ENCODE data around the gene SMYD1. TPM values are rescaled to one million over a fixed set of nuclear protein-coding genes. Genes with fewer than 3 reads are reported as not detected.

The SMYD1 gene
- total RNA-seq, 4 donors from 2014 or later: 2.0 to 37.0 (median 13.2) TPM

DNA sequence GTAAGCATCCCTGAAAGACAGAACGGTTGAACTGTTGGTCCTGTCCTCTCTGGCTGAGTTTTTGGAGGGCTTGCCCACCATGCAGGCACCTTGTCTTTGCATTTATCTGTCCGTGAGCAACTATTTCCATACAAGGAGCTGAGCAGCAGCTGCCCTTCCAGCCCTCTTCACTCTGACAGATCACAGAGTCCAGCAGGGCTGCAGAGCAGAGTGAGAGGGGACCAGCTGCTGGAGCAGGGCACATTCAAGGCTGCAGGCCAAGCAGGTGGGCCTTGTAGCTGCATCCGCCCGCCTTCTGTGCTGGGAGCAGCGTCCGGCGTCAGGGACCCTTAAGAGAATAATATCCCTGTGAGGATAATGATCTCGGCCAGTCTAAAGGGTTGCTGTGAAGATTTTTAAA is 9.5 kb downstream of the SMYD1 start:
- Histone ChIP-seq H3K4me3 (no peak overlapping the region), H3K27me3 (no peaks in the 10 kb centered on the region), H3K4me1 (no peaks in the 10 kb centered on the region), H3K9me3 (peaks cover 0 to 5% (median 0%) of the 10 kb centered on the region in 3 donors), H3K27ac (no peak overlapping the region), H3K36me3 (no peaks in the 10 kb centered on the region)
- 30 to 35% methylated on average over 2 to 3 of the region's 8 CpGs for WGBS, 2 donors (ENCODE audit: low coverage in 1 of 2)
- TF ChIP-seq EP300 (IDR thresholded peaks at IDR 0.05) (no peak), POLR2A (IDR thresholded peaks at IDR 0.05) (no peak), POLR2AphosphoS5 (IDR thresholded peaks at IDR 0.05) (no peak)
- TF ChIP-seq, protein P1, sequence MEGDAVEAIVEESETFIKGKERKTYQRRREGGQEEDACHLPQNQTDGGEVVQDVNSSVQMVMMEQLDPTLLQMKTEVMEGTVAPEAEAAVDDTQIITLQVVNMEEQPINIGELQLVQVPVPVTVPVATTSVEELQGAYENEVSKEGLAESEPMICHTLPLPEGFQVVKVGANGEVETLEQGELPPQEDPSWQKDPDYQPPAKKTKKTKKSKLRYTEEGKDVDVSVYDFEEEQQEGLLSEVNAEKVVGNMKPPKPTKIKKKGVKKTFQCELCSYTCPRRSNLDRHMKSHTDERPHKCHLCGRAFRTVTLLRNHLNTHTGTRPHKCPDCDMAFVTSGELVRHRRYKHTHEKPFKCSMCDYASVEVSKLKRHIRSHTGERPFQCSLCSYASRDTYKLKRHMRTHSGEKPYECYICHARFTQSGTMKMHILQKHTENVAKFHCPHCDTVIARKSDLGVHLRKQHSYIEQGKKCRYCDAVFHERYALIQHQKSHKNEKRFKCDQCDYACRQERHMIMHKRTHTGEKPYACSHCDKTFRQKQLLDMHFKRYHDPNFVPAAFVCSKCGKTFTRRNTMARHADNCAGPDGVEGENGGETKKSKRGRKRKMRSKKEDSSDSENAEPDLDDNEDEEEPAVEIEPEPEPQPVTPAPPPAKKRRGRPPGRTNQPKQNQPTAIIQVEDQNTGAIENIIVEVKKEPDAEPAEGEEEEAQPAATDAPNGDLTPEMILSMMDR (IDR thresholded peaks at IDR 0.05): no peak
- ATAC-seq: no peak

DNA sequence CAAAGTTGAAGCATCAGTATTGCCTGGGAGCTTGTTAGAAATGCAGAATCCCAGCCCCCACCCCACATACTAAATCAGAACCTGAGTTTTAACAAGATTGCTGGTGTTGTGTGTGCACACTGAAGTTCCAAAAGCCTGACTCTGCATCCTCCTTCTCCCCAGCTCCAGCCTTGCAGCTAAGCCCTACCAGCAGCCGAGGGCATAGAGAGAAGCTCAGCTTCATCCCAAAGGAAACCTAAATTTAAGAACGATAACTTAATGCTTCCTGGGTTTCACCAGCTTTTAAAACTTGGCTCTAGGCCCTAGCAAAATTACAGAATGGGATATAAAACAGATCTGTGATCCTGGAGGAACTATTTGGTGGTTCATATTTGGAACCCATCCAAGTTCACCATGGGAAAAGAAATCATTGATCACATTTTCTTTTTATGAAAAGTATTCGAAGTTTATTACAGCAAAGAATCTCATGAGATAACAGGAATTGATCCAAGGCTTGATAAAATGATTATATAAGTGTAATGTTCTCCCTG is 11.1 kb downstream of the SMYD1 start:
- no peaks in the 10 kb centered on the region for H3K36me3 ChIP-seq
- no peaks in the 10 kb centered on the region for H3K27me3 ChIP-seq
- no peaks in the 10 kb centered on the region for H3K4me1 ChIP-seq
- WGBS, 2 donors (ENCODE audit: low coverage in 1 of 2): 32 to 33% methylated on average over 3 of the region's 3 CpGs
- no peak overlapping the region for H3K4me3 ChIP-seq
- ATAC-seq: no peak
- peaks cover 0 to 5% (median 0%) of the 10 kb centered on the region in 3 donors for H3K9me3 ChIP-seq
- TF ChIP-seq, protein P1 (IDR thresholded peaks at IDR 0.05): no peak
- TF ChIP-seq POLR2A (IDR thresholded peaks at IDR 0.05) (no peak), EP300 (IDR thresholded peaks at IDR 0.05) (no peak), POLR2AphosphoS5 (IDR thresholded peaks at IDR 0.05) (no peak)
- no peak overlapping the region for H3K27ac ChIP-seq

DNA sequence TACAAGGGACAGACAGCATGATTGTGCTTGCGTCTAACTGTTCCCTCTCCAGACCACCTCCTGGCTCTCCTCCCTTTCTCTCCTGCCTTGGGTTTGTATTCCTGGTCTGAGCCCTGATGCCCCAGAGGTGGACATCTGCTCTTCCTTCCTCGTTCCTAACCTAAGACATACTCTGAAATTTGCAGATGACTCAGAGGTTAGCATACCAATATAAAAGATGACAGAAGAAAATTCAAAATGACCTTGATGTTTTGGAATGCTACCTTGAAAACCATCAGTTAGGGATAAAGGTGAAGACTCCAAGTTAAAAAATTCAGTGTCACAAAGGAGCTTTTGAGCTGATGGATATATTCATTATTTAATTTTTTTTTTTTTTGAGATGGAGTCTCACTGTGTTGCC is 12.9 kb downstream of the SMYD1 start:
- no peaks in the 10 kb centered on the region for H3K9me3 ChIP-seq
- TF ChIP-seq POLR2A (IDR thresholded peaks at IDR 0.05): no peak
- TF ChIP-seq EP300 (IDR thresholded peaks at IDR 0.05): no peak
- no peak for TF ChIP-seq POLR2AphosphoS5 (IDR thresholded peaks at IDR 0.05)
- TF ChIP-seq, protein P1 (IDR thresholded peaks at IDR 0.05): no peak
- H3K4me3 ChIP-seq: no peak overlapping the region
- no peak overlapping the region for H3K27ac ChIP-seq
- ATAC-seq: no peak
- no peaks in the 10 kb centered on the region for H3K27me3 ChIP-seq
- no peaks in the 10 kb centered on the region for H3K36me3 ChIP-seq
- no peaks in the 10 kb centered on the region for H3K4me1 ChIP-seq
- WGBS, 2 donors (ENCODE audit: low coverage in 1 of 2): 87 to 89% methylated on average over 1 to 2 of the region's 2 CpGs

DNA sequence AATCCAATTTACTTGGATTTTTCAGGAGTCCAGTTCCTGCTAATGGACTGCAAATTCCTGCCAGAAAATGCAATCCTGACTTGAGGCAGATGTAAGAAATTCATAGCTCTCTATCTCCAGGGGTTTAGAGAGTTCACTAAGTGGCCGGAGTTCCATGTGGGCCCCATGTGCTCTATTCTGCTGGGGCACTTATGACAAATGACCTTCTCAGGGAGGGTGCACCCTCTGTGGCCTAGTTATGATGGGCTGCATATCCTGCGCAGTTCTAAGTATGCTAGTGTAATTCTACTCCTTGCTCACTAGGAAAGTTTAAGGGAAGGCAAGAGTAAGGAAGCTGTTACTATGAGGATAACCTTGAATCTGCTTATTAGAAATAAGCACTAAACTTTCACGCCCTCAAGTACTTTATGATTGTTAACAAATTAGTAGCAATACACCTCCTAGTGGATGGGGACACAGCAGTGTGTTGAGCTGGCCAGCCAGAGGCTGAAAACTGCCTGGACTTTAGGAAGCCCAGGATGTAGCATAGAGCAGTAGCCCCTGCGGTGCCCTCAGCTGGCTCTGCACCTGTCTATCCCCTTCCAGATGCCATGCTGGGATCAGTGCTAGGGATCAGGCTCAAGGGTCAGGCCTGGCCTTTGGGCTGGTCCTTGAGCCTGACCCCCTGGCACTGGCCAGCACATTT is 14.4 kb downstream of the SMYD1 start:
- TF ChIP-seq, protein P1 (IDR thresholded peaks at IDR 0.05): no peak
- TF ChIP-seq POLR2A (IDR thresholded peaks at IDR 0.05) (no peak), POLR2AphosphoS5 (IDR thresholded peaks at IDR 0.05) (no peak), EP300 (IDR thresholded peaks at IDR 0.05) (no peak)
- no peak for ATAC-seq

DNA sequence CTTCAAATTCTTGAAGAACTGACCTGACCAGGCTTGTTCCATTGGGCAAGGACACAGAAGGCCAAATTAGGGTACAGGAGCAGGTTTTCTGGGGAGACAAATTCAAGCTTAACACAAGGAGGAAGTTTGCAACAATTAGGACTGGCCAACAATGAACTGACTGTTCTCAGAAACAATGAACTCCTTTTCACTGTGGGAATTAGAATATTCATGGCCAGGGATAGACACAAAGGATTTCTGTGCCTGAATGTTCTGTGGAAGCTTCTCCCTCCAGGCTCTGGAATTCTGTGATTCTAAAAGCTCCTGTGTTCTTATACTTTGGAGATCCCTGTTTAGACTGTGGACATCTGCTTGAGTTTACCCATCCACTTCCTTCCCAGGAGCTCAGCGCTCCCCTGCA is 15.2 kb downstream of the SMYD1 start:
- Histone ChIP-seq H3K27ac (no peak overlapping the region), H3K4me3 (no peak overlapping the region), H3K27me3 (no peaks in the 10 kb centered on the region), H3K9me3 (no peaks in the 10 kb centered on the region), H3K36me3 (no peaks in the 10 kb centered on the region), H3K4me1 (no peaks in the 10 kb centered on the region)
- ATAC-seq: no peak
- TF ChIP-seq EP300 (IDR thresholded peaks at IDR 0.05) (no peak), POLR2AphosphoS5 (IDR thresholded peaks at IDR 0.05) (no peak), POLR2A (IDR thresholded peaks at IDR 0.05) (no peak)
- TF ChIP-seq, protein P1 (IDR thresholded peaks at IDR 0.05): no peak
- WGBS, 2 donors (ENCODE audit: low coverage in 1 of 2): no CpG with 5 or more reads among the region's 1 CpG

More for the DNA sequence above, 14.4 kb downstream of the SMYD1 start:
- H3K27ac ChIP-seq: no peak overlapping the region
- H3K27me3 ChIP-seq: no peaks in the 10 kb centered on the region
- no peaks in the 10 kb centered on the region for H3K4me1 ChIP-seq
- H3K36me3 ChIP-seq: no peaks in the 10 kb centered on the region
- no peaks in the 10 kb centered on the region for H3K9me3 ChIP-seq
- no peak overlapping the region for H3K4me3 ChIP-seq
- 83 to 100% methylated on average over 1 of the region's 4 CpGs for WGBS, 2 donors (ENCODE audit: low coverage in 1 of 2)
